NCI-H510A (cell line): ENCODE measurements around the gene RHOJ.
"Not testable (repeated sequence)": the region's sequence is repeated elsewhere in the genome, so short reads cannot be mapped to it uniquely, and the experiment has no call there.

Source experiments
- DNase-seq: peaks from one replicate; lab custom pipeline; 2025; lab: John Stamatoyannopoulos, UW

The RHOJ gene

GRCh38 chr14:63268771-63269170 is 64.5 kb downstream of the RHOJ start:
- DNase-seq = no peak

GRCh38 chr14:63269561-63270225 is 65.5 kb downstream of the RHOJ start:
- no peak for DNase-seq

- DNase-seq = no peak
Measured at GRCh38 chr14:63273129-63273528, 68.9 kb downstream of the RHOJ start.

GRCh38 chr14:63273717-63274655 is 69.7 kb downstream of the RHOJ start:
- no peak for DNase-seq

GRCh38 chr14:63275611-63276010 is 71.4 kb downstream of the RHOJ start:
- peak; percentile 23 for DNase-seq

GRCh38 chr14:63276016-63276415 is 71.8 kb downstream of the RHOJ start:
- peak; percentile 29 for DNase-seq

- DNase-seq = peak; percentile 33
Measured at GRCh38 chr14:63276492-63277342, 72.5 kb downstream of the RHOJ start.

- DNase-seq = no peak
Measured at GRCh38 chr14:63277591-63278183, 73.4 kb downstream of the RHOJ start.

- not testable (repeated sequence) for DNase-seq
Measured at GRCh38 chr14:63279933-63280332, 75.7 kb downstream of the RHOJ start.

- DNase-seq = no peak
Measured at GRCh38 chr14:63282997-63283883, 79.0 kb downstream of the RHOJ start.

GRCh38 chr14:63283884-63284248 is 79.6 kb downstream of the RHOJ start:
- DNase-seq = no peak

GRCh38 chr14:63286071-63286470 is 81.8 kb downstream of the RHOJ start:
- peak; percentile 62 for DNase-seq

- DNase-seq = no peak
Measured at GRCh38 chr14:63287666-63288483, 83.6 kb downstream of the RHOJ start.

GRCh38 chr14:63288853-63289252 is 84.6 kb downstream of the RHOJ start:
- no peak for DNase-seq

GRCh38 chr14:63290741-63291430 is 86.6 kb downstream of the RHOJ start:
- DNase-seq = no peak

- DNase-seq = no peak
Measured at GRCh38 chr14:63292805-63293204, 88.6 kb downstream of the RHOJ start.

- no peak for DNase-seq
Measured at GRCh38 chr14:63295231-63295685, 91.0 kb downstream of the RHOJ start.

- no peak for DNase-seq
Measured at GRCh38 chr14:63296060-63296563, 91.9 kb downstream of the RHOJ start.
